NT2/D1 (cell line): ENCODE measurements around the gene SLC23A3.
"Not testable (repeated sequence)": the region's sequence is repeated elsewhere in the genome, so short reads cannot be mapped to it uniquely, and the experiment has no call there.

ENCODE experiments used
- DNase-seq: peaks from one replicate; pipeline ENCODE4 v3.0.0-alpha.2; 2011; ENCODE audit warnings: low read depth, low spot score
- H3K27me3 ChIP-seq: 2 replicates; pipeline ENCODE4 v1.6.0; 2011; ENCODE audit warnings: mild to moderate bottlenecking; ENCODE audit not compliant: insufficient read length, insufficient read depth
- H3K36me3 ChIP-seq: 2 replicates; pipeline ENCODE4 v1.6.1; 2011; ENCODE audit warnings: mild to moderate bottlenecking, low read length, mixed read lengths; ENCODE audit not compliant: insufficient read depth, insufficient read length
- H3K4me1 ChIP-seq: 2 replicates; pipeline ENCODE4 v1.5.1; 2011; ENCODE audit not compliant: insufficient read depth, insufficient read length
- H3K4me3 ChIP-seq: 2 replicates; pipeline ENCODE4 v1.5.1; 2011; ENCODE audit warnings: low read depth; ENCODE audit not compliant: insufficient read length
- H3K9ac ChIP-seq: 2 replicates; pipeline ENCODE4 v1.6.0; 2011; ENCODE audit warnings: low read depth; ENCODE audit not compliant: insufficient read length
- H3K9me3 ChIP-seq: 2 replicates; pipeline ENCODE4 v1.5.1; 2011; ENCODE audit warnings: mild to moderate bottlenecking, low read length; ENCODE audit not compliant: insufficient read depth
- SUZ12 ChIP-seq: IDR thresholded peaks from 2 replicates; pipeline ENCODE4 v1.6.1; 2011; ENCODE audit not compliant: insufficient read length, insufficient read depth; ENCODE audit errors: extremely low read depth
- YY1 ChIP-seq: IDR thresholded peaks from 2 replicates; pipeline ENCODE4 v1.6.1; 2011; ENCODE audit not compliant: insufficient read length, insufficient read depth
- ZNF274 ChIP-seq: IDR thresholded peaks from 2 replicates; pipeline ENCODE4 v1.6.1; 2011; ENCODE audit warnings: mild to moderate bottlenecking, low read depth, low read length

The SLC23A3 gene

DNA sequence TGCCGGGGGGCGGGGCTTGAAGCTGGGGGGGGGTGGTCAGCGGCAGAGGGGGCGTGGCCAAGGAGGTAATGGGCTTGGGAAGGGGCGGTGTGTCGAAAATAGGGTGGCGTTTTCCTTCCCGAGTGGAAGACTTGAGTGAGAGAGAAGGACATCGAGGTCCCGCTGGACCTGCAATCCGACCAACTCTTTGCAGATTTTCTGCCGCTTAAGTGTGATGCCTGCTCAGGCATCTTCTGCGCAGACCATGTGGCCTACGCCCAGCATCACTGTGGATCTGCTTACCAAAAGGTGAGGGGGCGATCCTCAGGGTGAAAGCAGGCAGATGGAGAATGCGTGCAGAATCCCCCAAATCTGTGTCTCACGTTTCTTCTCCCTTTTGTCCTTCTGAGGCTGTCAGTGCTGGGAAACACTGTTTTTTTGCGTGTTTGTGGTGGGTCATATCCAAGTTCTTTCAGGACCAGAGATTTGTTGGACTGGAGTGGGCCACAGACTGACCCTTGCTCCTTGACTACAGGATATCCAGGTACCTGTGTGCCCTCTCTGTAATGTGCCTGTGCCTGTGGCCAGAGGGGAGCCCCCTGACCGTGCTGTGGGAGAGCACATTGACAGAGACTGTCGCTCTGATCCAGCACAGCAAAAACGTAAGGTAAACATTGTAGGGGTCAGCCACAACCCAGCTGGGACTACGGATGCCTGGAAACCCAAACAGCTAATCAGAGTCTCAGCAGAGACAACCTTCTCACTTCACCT is 37.5 kb upstream of the SLC23A3 start:
- TF ChIP-seq ZNF274: no peak
- TF ChIP-seq SUZ12: no peak
- TF ChIP-seq YY1: no peak
- H3K4me3 ChIP-seq: peak overlapping the region; percentile 41
- H3K4me1 ChIP-seq: peaks cover 3% of the 10 kb centered on the region
- H3K36me3 ChIP-seq: peaks cover 43% of the 10 kb centered on the region
- no peak for DNase-seq
- H3K9me3 ChIP-seq: 0 out of 2 replicates have a peak, but pooled peaks cover 9% of the 10 kb centered on the region
- peak overlapping the region; percentile 88 for H3K9ac ChIP-seq
- no peaks in the 10 kb centered on the region for H3K27me3 ChIP-seq

- Histone ChIP-seq H3K4me3 (peak within 1 kb of the TSS; percentile 68), H3K4me1 (peaks cover 3% of the 10 kb centered on the region), H3K27me3 (no peaks in the 10 kb centered on the region), H3K36me3 (peaks cover 38% of the 10 kb centered on the region), H3K9me3 (0 out of 2 replicates have a peak, but pooled peaks cover 10% of the 10 kb centered on the region), H3K9ac (peak within 1 kb of the TSS; percentile 91)
- TF ChIP-seq SUZ12: no peak
- TF ChIP-seq YY1: no peak
- no peak for TF ChIP-seq ZNF274
- DNase-seq: peak; percentile 93
Observed at GRCh38 chr2:219206328-219207133, 36.7 kb upstream of the SLC23A3 start, which contains the start of gene ZFAND2B. ZFAND2B (plus strand) TSS chr2:219206782; CDS start chr2:219206988, 206 bp downstream.

DNA sequence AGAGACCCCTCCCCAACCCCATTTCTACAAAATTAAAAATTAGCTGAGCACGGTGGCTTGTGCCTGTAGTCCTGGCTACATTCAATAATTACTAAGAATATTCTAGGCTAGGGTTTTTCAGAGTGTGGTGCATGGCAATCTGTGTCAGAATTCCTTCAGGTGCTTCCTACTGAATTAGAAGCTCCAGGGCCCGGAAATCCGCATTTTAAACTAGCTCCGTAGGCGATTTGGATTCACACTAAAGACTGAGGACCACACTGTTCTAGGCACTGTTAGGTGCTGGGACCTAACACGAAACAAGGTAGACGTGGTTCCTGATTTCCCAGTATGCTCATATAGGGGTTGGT is 36.1 kb upstream of the SLC23A3 start:
- TF ChIP-seq YY1: no peak
- TF ChIP-seq ZNF274: no peak
- no peak for TF ChIP-seq SUZ12
- no peak for DNase-seq
- Histone ChIP-seq H3K4me1 (peaks cover 3% of the 10 kb centered on the region), H3K36me3 (peaks cover 33% of the 10 kb centered on the region), H3K9me3 (peaks cover 15% of the 10 kb centered on the region; the same call in 1 of the 2 replicates), H3K27me3 (no peaks in the 10 kb centered on the region), H3K9ac (peak overlapping the region; percentile 91), H3K4me3 (peak overlapping the region; percentile 68)

- DNase-seq: no peak
- Histone ChIP-seq H3K36me3 (peaks cover 25% of the 10 kb centered on the region), H3K9me3 (peaks cover 15% of the 10 kb centered on the region; the same call in 1 of the 2 replicates), H3K27me3 (no peaks in the 10 kb centered on the region), H3K9ac (no peak overlapping the region), H3K4me1 (peaks cover 3% of the 10 kb centered on the region), H3K4me3 (no peak overlapping the region)
- TF ChIP-seq SUZ12: no peak
- no peak for TF ChIP-seq YY1
- no peak for TF ChIP-seq ZNF274
Observed at GRCh38 chr2:219205165-219205538, 35.3 kb upstream of the SLC23A3 start.

GRCh38 chr2:219204425-219205164 is 34.8 kb upstream of the SLC23A3 start:
- no peak overlapping the region for H3K9ac ChIP-seq
- peaks cover 3% of the 10 kb centered on the region for H3K4me1 ChIP-seq
- peaks cover 20% of the 10 kb centered on the region for H3K36me3 ChIP-seq
- no peak overlapping the region for H3K4me3 ChIP-seq
- peaks cover 15% of the 10 kb centered on the region; the same call in 1 of the 2 replicates for H3K9me3 ChIP-seq
- no peak for TF ChIP-seq ZNF274
- no peak for TF ChIP-seq YY1
- no peak for TF ChIP-seq SUZ12
- no peaks in the 10 kb centered on the region for H3K27me3 ChIP-seq
- no peak for DNase-seq

DNA sequence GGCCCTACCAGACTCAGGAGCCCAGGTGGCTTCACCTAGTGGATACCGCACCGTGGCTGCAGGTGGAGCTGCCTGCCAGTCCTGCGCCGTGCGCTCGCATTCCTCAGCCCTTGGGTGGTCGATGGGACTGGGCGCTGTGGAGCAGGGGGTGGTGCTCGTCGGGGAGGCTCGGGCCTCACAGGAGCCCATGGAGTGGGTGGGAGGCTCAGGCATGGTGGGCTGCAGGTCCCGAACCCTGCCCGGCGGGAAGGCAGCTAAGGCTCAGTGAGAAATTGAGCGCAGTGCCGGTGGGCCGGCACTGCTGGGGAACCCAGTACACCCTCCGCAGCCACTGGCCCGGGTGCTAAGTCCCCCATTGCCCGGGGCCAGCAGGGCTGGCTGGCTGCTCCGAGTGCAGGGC is 31.5 kb upstream of the SLC23A3 start:
- not testable (repeated sequence) for H3K36me3 ChIP-seq, DNase-seq, H3K27me3 ChIP-seq, H3K4me3 ChIP-seq, H3K9ac ChIP-seq, H3K4me1 ChIP-seq
- peaks cover 15% of the 10 kb centered on the region; the same call in 1 of the 2 replicates for H3K9me3 ChIP-seq

GRCh38 chr2:219200502-219201326 is 30.9 kb upstream of the SLC23A3 start:
- peaks cover 15% of the 10 kb centered on the region; the same call in 1 of the 2 replicates for H3K9me3 ChIP-seq
- not testable (repeated sequence) for DNase-seq, H3K27me3 ChIP-seq, H3K36me3 ChIP-seq, H3K9ac ChIP-seq, H3K4me1 ChIP-seq, H3K4me3 ChIP-seq
